ENCODE data around the gene RALGAPA2. TPM values are rescaled to one million over a fixed set of nuclear protein-coding genes. Genes with fewer than 3 reads are reported as not detected.

Gene RALGAPA2
- total RNA-seq, 1 experiment from 2014 or later: 9.8 TPM

GRCh38 chr20:20399531-20400500, 312.6 kb downstream of the RALGAPA2 start:
- Mint-ChIP-seq H3K4me1 (ENCODE audit: insufficient read depth, unreplicated experiment) (no peaks in the 10 kb centered on the region), H3K9me3 (ENCODE audit: unreplicated experiment) (no peaks in the 10 kb centered on the region), H3K4me3 (ENCODE audit: unreplicated experiment) (no peak overlapping the region), H3K27me3 (ENCODE audit: insufficient read depth, unreplicated experiment) (no peaks in the 10 kb centered on the region), H3K27ac (ENCODE audit: low read depth, unreplicated experiment) (no peak overlapping the region), H3K36me3 (ENCODE audit: insufficient read depth, unreplicated experiment) (peaks cover 11% of the 10 kb centered on the region)
- ChIA-PET CTCF (interaction anchor here (0.6 to 2.6 kb wide), 4 partner anchors 8 to 1178 kb away, joined by 3 to 10 read pairs (median 3); no protein-coding TSS in a partner anchor), POLR2A (no interaction called here)
- intact Hi-C loops (cut with micrococcal nuclease): no loop called here
- no peak for DNase-seq (ENCODE audit: unreplicated experiment)
- no peak for TF ChIP-seq CTCF (IDR thresholded peaks at IDR 0.05; ENCODE audit: unreplicated experiment)
- no TSS peak for BruUV-seq (replicated peaks)

- Mint-ChIP-seq H3K27me3 (ENCODE audit: insufficient read depth, unreplicated experiment) (no peaks in the 10 kb centered on the region), H3K27ac (ENCODE audit: low read depth, unreplicated experiment) (no peak overlapping the region), H3K4me3 (ENCODE audit: unreplicated experiment) (no peak overlapping the region), H3K4me1 (ENCODE audit: insufficient read depth, unreplicated experiment) (no peaks in the 10 kb centered on the region), H3K36me3 (ENCODE audit: insufficient read depth, unreplicated experiment) (peaks cover 11% of the 10 kb centered on the region), H3K9me3 (ENCODE audit: unreplicated experiment) (no peaks in the 10 kb centered on the region)
- intact Hi-C loops (cut with micrococcal nuclease): no loop called here
- ChIA-PET CTCF (interaction anchor here (0.6 to 0.8 kb wide), 2 partner anchors 176 to 196 kb away, joined by 3 to 4 read pairs; no protein-coding TSS in a partner anchor), POLR2A (no interaction called here)
- no peak for DNase-seq (ENCODE audit: unreplicated experiment)
- TF ChIP-seq CTCF (IDR thresholded peaks at IDR 0.05; ENCODE audit: unreplicated experiment): no peak
- no TSS peak for BruUV-seq (replicated peaks)
These were observed 314.3 kb downstream of the RALGAPA2 start for GRCh38 chr20:20398123-20398522.

GRCh38 chr20:20396794-20397193, 315.6 kb downstream of the RALGAPA2 start:
- no peaks in the 10 kb centered on the region for H3K27me3 Mint-ChIP-seq (ENCODE audit: insufficient read depth, unreplicated experiment)
- no peak for TF ChIP-seq CTCF (IDR thresholded peaks at IDR 0.05; ENCODE audit: unreplicated experiment)
- peaks cover 14% of the 10 kb centered on the region for H3K36me3 Mint-ChIP-seq (ENCODE audit: insufficient read depth, unreplicated experiment)
- CTCF ChIA-PET: no interaction called here
- H3K9me3 Mint-ChIP-seq (ENCODE audit: unreplicated experiment): no peaks in the 10 kb centered on the region
- POLR2A ChIA-PET: interaction anchor here (0.6 to 1.4 kb wide), 3 partner anchors 10 to 141 kb away, joined by 3 read pairs; no protein-coding TSS in a partner anchor
- no peak overlapping the region for H3K4me3 Mint-ChIP-seq (ENCODE audit: unreplicated experiment)
- no peak overlapping the region for H3K27ac Mint-ChIP-seq (ENCODE audit: low read depth, unreplicated experiment)
- no TSS peak for BruUV-seq (replicated peaks)
- intact Hi-C loops (cut with micrococcal nuclease): no loop called here
- H3K4me1 Mint-ChIP-seq (ENCODE audit: insufficient read depth, unreplicated experiment): no peaks in the 10 kb centered on the region
- no peak for DNase-seq (ENCODE audit: unreplicated experiment)

GRCh38 chr20:20395903-20396568, 316.4 kb downstream of the RALGAPA2 start:
- no peak overlapping the region for H3K27ac Mint-ChIP-seq (ENCODE audit: low read depth, unreplicated experiment)
- intact Hi-C loops (cut with micrococcal nuclease): no loop called here
- ChIA-PET POLR2A (interaction anchor here (0.9 to 1.4 kb wide), 2 partner anchors 10 to 18 kb away, joined by 3 read pairs; no protein-coding TSS in a partner anchor), CTCF (interaction anchor here (1.0 to 1.1 kb wide), 2 partner anchors 24 to 27 kb away, joined by 3 read pairs; no protein-coding TSS in a partner anchor)
- DNase-seq (ENCODE audit: unreplicated experiment): no peak
- H3K36me3 Mint-ChIP-seq (ENCODE audit: insufficient read depth, unreplicated experiment): peaks cover 17% of the 10 kb centered on the region
- no peak for TF ChIP-seq CTCF (IDR thresholded peaks at IDR 0.05; ENCODE audit: unreplicated experiment)
- no peaks in the 10 kb centered on the region for H3K9me3 Mint-ChIP-seq (ENCODE audit: unreplicated experiment)
- no peaks in the 10 kb centered on the region for H3K4me1 Mint-ChIP-seq (ENCODE audit: insufficient read depth, unreplicated experiment)
- no peak overlapping the region for H3K4me3 Mint-ChIP-seq (ENCODE audit: unreplicated experiment)
- BruUV-seq (replicated peaks): no TSS peak
- no peaks in the 10 kb centered on the region for H3K27me3 Mint-ChIP-seq (ENCODE audit: insufficient read depth, unreplicated experiment)

Measured in MCF 10A (cell line).